TTC549 (cell line): ENCODE measurements around the gene STARD13.
"Not testable (repeated sequence)": the region's sequence is repeated elsewhere in the genome, so short reads cannot be mapped to it uniquely, and the experiment has no call there.

ENCODE experiments used
- FAIRE-seq: peaks from 2 replicates; lab custom pipeline; 2012; peaks lifted over from hg19 to GRCh38; lab: Jason Lieb, UNC

The STARD13 gene

GRCh38 chr13:33256148-33256840, 29.3 kb downstream of the STARD13 start:
- FAIRE-seq, result no peak

DNA sequence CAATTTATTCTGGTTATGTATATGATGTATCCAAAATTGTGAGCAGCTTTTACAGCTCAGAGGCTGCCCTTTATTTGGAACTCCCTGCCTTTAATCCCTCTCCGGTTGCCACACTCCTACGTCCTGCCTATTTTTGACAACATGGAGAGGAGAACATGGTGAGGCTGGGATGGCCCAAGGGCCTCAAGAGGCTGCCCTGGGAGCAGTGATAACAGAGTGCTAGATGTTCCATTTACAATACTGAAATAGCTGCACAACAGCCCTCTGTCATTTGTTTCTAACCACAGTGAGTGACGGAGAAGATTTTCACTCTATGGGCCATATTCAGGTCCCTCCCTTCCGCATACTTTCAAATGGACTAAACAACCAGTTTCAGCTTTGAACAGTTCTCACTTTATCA, 33.4 kb downstream of the STARD13 start:
- FAIRE-seq, result no peak

DNA sequence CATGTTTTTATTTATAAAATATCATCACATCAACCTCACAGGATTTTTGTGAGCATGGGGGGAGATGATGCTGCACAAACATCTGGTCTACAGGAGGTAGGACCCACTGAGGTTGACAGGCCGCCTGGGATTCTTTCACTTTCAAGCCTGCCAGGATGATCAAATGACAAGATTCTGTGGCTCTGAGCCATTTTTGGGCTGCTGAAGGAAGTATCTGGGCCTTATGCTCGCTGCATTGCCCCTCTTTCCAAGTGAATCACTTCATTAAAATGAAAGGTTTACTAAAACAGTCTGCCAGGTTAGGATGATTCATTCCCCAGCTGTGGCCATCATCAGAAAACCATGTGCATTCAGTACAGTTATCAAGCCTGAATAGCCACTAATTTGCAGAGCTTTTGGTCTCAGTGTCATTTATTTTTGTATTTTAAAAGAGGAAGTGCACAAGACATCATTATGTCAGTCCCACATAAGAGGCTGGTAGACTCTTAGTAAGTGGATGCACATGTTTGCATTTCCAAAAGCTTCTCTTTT, 34.4 kb downstream of the STARD13 start:
- no peak for FAIRE-seq

GRCh38 chr13:33250609-33251008, 34.9 kb downstream of the STARD13 start:
- no peak for FAIRE-seq

GRCh38 chr13:33249894-33250293, 35.7 kb downstream of the STARD13 start:
- FAIRE-seq, result no peak

DNA sequence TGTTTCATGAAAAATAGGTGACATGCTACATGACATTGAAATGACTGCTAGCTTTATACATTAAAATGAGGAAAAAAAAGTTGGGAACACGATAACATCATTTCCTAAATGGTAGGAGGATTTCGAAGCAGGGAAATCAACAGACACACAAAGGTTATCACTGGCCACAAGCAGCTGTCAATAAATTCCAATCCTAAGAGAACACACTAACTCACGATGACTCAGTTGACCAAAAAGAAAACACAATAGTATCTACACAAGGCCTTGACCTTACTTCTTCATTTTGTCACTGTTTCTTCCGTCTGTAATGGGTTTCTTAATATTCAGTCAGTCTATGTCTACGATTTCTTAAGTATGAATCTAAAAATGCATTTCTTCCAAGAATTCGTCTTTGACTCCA, 36.5 kb downstream of the STARD13 start:
- no peak for FAIRE-seq

- no peak for FAIRE-seq
Observed at GRCh38 chr13:33245505-33246158, 39.9 kb downstream of the STARD13 start.

- no peak for FAIRE-seq
Observed at GRCh38 chr13:33244907-33245287, 40.7 kb downstream of the STARD13 start.

- no peak for FAIRE-seq
Observed at GRCh38 chr13:33244210-33244906, 41.2 kb downstream of the STARD13 start.

DNA sequence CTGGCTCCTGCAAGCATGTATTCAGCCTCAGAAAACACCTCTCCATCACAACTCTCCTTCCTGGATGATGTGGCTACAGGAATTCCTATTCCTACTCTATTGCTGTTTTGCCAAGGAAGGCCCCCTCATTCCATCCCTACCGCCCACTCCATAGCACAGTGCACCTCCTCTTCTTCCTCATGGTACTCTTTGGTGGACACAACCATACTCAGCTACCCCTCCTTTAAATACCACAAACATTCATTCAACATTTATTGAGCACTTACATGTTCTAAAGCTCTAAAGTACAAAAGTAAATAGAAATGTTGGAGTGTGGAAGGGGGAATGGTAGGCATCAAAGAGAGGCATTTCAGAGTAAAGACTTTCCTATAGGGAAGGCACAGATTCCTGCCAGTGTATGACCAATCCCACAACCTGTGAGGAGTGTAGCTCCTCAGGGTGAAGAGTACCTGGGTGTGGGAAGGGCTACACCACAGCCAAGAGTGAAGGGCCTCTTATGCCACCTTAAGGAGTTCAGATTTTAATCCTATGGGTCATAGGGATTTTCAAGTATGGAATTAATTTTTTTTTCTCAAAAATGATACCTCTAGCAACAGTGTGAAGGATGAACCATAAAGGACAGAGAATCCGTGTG, 42.5 kb downstream of the STARD13 start:
- no peak for FAIRE-seq

GRCh38 chr13:33242372-33242771, 43.2 kb downstream of the STARD13 start:
- not testable (repeated sequence) for FAIRE-seq

DNA sequence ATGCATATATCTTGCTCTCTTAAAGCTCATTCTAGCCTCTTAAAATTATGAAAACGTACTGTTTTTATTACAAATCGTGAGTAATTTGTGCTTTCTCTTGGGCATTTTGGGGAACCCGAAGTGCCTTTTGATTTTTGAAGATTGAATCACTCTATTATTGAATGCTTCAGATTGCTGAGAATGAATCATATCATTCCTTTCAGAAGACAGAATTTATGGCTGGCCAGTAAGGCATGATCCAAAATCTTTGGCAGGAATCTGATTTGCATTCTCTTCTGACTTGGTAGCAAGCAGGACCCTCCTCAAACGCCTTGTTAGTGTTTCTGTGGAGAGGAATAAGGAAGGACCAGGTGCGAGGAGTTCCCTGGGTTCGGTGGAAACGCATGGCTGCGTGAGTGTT, 49.5 kb downstream of the STARD13 start:
- no peak for FAIRE-seq

- FAIRE-seq, result no peak
Observed at GRCh38 chr13:33235564-33235963, 50.0 kb downstream of the STARD13 start.

- no peak for FAIRE-seq
Observed at GRCh38 chr13:33235078-33235477, 50.5 kb downstream of the STARD13 start.

- no peak for FAIRE-seq
Observed at GRCh38 chr13:33233547-33233946, 52.0 kb downstream of the STARD13 start.

DNA sequence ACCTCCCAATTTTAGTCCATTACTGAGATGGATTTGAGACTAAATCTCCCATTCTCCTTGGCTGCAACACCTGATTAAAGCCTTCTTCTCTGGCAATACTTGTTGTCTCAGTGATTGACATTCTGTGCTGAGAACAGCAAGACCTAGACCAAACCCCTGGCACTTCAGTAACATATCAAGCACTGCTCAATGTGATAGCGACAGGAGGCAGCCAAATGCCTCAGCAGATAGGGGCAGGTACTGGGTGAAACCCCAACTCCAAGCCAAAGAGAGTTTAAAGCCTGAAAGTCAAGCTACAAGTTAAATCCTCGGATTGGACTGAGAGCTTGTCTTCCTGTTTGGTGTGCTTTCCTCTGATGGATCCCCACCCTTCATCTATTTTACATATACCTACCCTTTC, 52.7 kb downstream of the STARD13 start:
- FAIRE-seq, result no peak

- FAIRE-seq, result no peak
Observed at GRCh38 chr13:33231339-33231738, 54.2 kb downstream of the STARD13 start.

GRCh38 chr13:33230178-33230881, 55.2 kb downstream of the STARD13 start:
- FAIRE-seq, result no peak

- no peak for FAIRE-seq
Observed at GRCh38 chr13:33229446-33230177, 55.9 kb downstream of the STARD13 start.

DNA sequence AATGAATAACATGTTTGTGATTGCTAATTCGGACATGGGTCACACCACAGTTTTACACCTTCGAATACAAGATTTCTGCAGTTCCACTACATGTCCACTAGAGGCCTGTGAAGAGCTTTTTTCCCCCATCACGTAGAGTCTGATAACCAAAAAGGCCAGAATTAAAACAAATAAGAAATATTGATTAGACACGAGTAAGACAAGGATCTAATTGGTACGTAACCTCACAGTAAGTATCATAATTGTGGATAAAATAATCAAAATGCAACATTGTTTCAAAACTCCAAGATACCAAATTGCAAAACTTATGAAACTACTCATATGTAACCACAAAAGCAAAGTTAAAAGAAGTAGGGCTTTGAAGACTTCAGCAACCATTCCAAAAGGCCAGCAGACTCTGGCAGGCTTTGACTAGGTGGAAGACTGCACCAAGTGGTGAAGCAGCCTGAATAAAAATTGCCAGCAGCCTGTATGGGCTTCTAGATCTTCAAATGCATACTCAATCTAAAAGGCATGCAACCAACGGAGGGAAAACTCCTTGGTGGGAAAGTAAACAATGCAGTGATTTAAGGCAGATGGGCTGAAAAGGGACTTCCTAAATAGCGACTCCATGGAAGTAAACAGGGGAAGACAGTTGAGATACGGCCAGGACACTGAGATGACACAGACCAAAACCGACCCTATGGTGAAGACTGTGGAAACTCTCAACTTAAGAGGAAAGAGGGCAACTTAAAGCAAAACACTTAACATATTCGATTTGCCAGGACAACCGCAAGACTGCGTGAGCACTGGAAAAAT, 56.7 kb downstream of the STARD13 start:
- no peak for FAIRE-seq
